Karpas-422 (cell line): ENCODE data around the gene CCL16. TPM values are rescaled to one million over a fixed set of nuclear protein-coding genes. Genes with fewer than 3 reads are reported as not detected.

ENCODE experiments used
- DNase-seq: peaks from one replicate; pipeline ENCODE4 v3.0.0-alpha.2; 2015
- H2AFZ ChIP-seq: fragments of 200-600 bp; sonication (generic); 2 replicates; pipeline ENCODE4 v1.6.1; 2014; ENCODE audit warnings: antibody characterized with exemption, low read length, mixed read lengths
- H3K27ac ChIP-seq: fragments of 200-600 bp; sonication (generic); 2 replicates; pipeline ENCODE4 v1.5.1; 2014; ENCODE audit warnings: mild to moderate bottlenecking, low read length, moderate library complexity
- H3K27me3 ChIP-seq: fragments of 200-600 bp; sonication (generic); 2 replicates; pipeline ENCODE4 v1.6.1; 2014; ENCODE audit warnings: low read length, mixed read lengths
- H3K36me3 ChIP-seq: fragments of 200-600 bp; sonication (generic); 2 replicates; pipeline ENCODE4 v1.6.1; 2014; ENCODE audit warnings: low read length, mixed read lengths; ENCODE audit not compliant: insufficient read depth
- H3K4me1 ChIP-seq: fragments of 200-600 bp; sonication (generic); 2 replicates; pipeline ENCODE4 v1.6.1; 2014; ENCODE audit warnings: mild to moderate bottlenecking, low read length, mixed read lengths
- H3K4me2 ChIP-seq: fragments of 200-600 bp; sonication (generic); 2 replicates; pipeline ENCODE4 v1.6.1; 2014; ENCODE audit warnings: low read length, low read depth, mild to moderate bottlenecking; ENCODE audit not compliant: poor library complexity, severe bottlenecking
- H3K4me3 ChIP-seq: fragments of 200-600 bp; sonication (generic); 2 replicates; pipeline ENCODE4 v1.5.1; 2014; ENCODE audit warnings: mild to moderate bottlenecking, antibody characterized with exemption, low read length, mixed read lengths
- H3K79me2 ChIP-seq: fragments of 200-600 bp; sonication (generic); 2 replicates; pipeline ENCODE4 v1.6.1; 2014; ENCODE audit warnings: mild to moderate bottlenecking, low read length, mixed read lengths
- H3K9ac ChIP-seq: fragments of 200-600 bp; sonication (generic); 2 replicates; pipeline ENCODE4 v1.6.0; 2014; ENCODE audit warnings: low read length
- H3K9me2 ChIP-seq: fragments of 200-600 bp; sonication (generic), shearing (Covaris generic); replicated peaks from 2 replicates; pipeline ENCODE4 v1.6.0; 2014; ENCODE audit warnings: mild to moderate bottlenecking, low read length, moderate library complexity; ENCODE audit not compliant: insufficient read depth
- H3K9me3 ChIP-seq: fragments of 300-700, 200-600 bp; sonication (generic); 2 replicates; pipeline ENCODE4 v1.6.1; 2014; ENCODE audit warnings: low read length, mixed read lengths
- H4K20me1 ChIP-seq: fragments of 200-600 bp; sonication (generic); 2 replicates; pipeline ENCODE4 v1.6.1; 2014; ENCODE audit warnings: mild to moderate bottlenecking, antibody characterized with exemption, low read length, low read depth; ENCODE audit not compliant: insufficient read depth
- total RNA-seq: library from RNA; depleted of rRNA; stranded (reverse); fragments of >200 nt; shearing (Covaris generic); gene quantifications from 2 replicates; pipeline ENCODE4 v1.2.3, GENCODE V29; 2014; ENCODE audit warnings: low replicate concordance

Gene CCL16
- total RNA-seq, 1 experiment from 2014 or later, result not detected

GRCh38 chr17:36014946-36015345, 33.6 kb upstream of the CCL16 start:
- Histone ChIP-seq H3K79me2 (no peaks in the 10 kb centered on the region), H3K27ac (no peak overlapping the region), H3K27me3 (peaks cover 2% of the 10 kb centered on the region; the same call in 1 of the 2 replicates), H3K4me2 (no peak overlapping the region), H3K9ac (no peak overlapping the region), H3K9me3 (peaks cover 1% of the 10 kb centered on the region), H3K36me3 (no peaks in the 10 kb centered on the region), H4K20me1 (no peaks in the 10 kb centered on the region), H3K4me1 (peaks cover 28% of the 10 kb centered on the region), H3K9me2 (no peaks in the 10 kb centered on the region), H2AFZ (no peak overlapping the region), H3K4me3 (no peak overlapping the region)
- no peak for DNase-seq

GRCh38 chr17:36011201-36011600, 29.9 kb upstream of the CCL16 start:
- no peak overlapping the region for H2AFZ ChIP-seq
- no peak overlapping the region for H3K9ac ChIP-seq
- no peak overlapping the region for H3K4me2 ChIP-seq
- H3K9me3 ChIP-seq, result peaks cover 3% of the 10 kb centered on the region
- H3K36me3 ChIP-seq, result no peaks in the 10 kb centered on the region
- peaks cover 14% of the 10 kb centered on the region for H3K4me1 ChIP-seq
- no peak for DNase-seq
- H3K27ac ChIP-seq, result no peak overlapping the region
- no peaks in the 10 kb centered on the region for H3K9me2 ChIP-seq
- H3K4me3 ChIP-seq, result no peak overlapping the region
- peaks cover 2% of the 10 kb centered on the region; the same call in 1 of the 2 replicates for H3K27me3 ChIP-seq
- H4K20me1 ChIP-seq, result no peaks in the 10 kb centered on the region
- no peaks in the 10 kb centered on the region for H3K79me2 ChIP-seq

- H4K20me1 ChIP-seq, result no peaks in the 10 kb centered on the region
- no peaks in the 10 kb centered on the region for H3K79me2 ChIP-seq
- peaks cover 14% of the 10 kb centered on the region for H3K4me1 ChIP-seq
- H3K4me2 ChIP-seq, result no peak overlapping the region
- no peak overlapping the region for H2AFZ ChIP-seq
- peak; percentile 82 for DNase-seq
- no peaks in the 10 kb centered on the region for H3K9me2 ChIP-seq
- no peak overlapping the region for H3K9ac ChIP-seq
- no peak overlapping the region for H3K27ac ChIP-seq
- H3K9me3 ChIP-seq, result peaks cover 3% of the 10 kb centered on the region
- peaks cover 2% of the 10 kb centered on the region; the same call in 1 of the 2 replicates for H3K27me3 ChIP-seq
- no peaks in the 10 kb centered on the region for H3K36me3 ChIP-seq
- no peak overlapping the region for H3K4me3 ChIP-seq
Measured at GRCh38 chr17:36008998-36009665, 27.8 kb upstream of the CCL16 start.

GRCh38 chr17:36004594-36005108, 23.4 kb upstream of the CCL16 start:
- Histone ChIP-seq H4K20me1 (no peaks in the 10 kb centered on the region), H3K36me3 (no peaks in the 10 kb centered on the region), H3K27ac (no peak overlapping the region), H3K4me3 (no peak overlapping the region), H3K9ac (no peak overlapping the region), H3K27me3 (no peaks in the 10 kb centered on the region), H2AFZ (no peak overlapping the region), H3K4me1 (no peaks in the 10 kb centered on the region), H3K9me2 (no peaks in the 10 kb centered on the region), H3K4me2 (no peak overlapping the region), H3K79me2 (no peaks in the 10 kb centered on the region), H3K9me3 (no peaks in the 10 kb centered on the region; the same call in 1 of the 2 replicates)
- DNase-seq, result no peak

- Histone ChIP-seq H3K9ac (no peak overlapping the region), H3K36me3 (no peaks in the 10 kb centered on the region), H3K79me2 (no peaks in the 10 kb centered on the region), H3K9me3 (no peaks in the 10 kb centered on the region), H4K20me1 (no peaks in the 10 kb centered on the region), H2AFZ (no peak overlapping the region), H3K9me2 (no peaks in the 10 kb centered on the region), H3K4me3 (no peak overlapping the region), H3K27me3 (no peaks in the 10 kb centered on the region), H3K4me1 (no peaks in the 10 kb centered on the region), H3K27ac (no peak overlapping the region), H3K4me2 (no peak overlapping the region)
- DNase-seq, result peak; percentile 44
Measured at GRCh38 chr17:36002631-36003030, 21.3 kb upstream of the CCL16 start.

GRCh38 chr17:36001862-36002603, 20.7 kb upstream of the CCL16 start:
- Histone ChIP-seq H3K36me3 (no peaks in the 10 kb centered on the region), H3K4me1 (no peaks in the 10 kb centered on the region), H3K79me2 (no peaks in the 10 kb centered on the region), H2AFZ (no peak overlapping the region), H3K4me3 (no peak overlapping the region), H3K9me3 (no peaks in the 10 kb centered on the region), H3K27ac (no peak overlapping the region), H3K27me3 (no peaks in the 10 kb centered on the region), H3K9me2 (no peaks in the 10 kb centered on the region), H3K4me2 (no peak overlapping the region), H3K9ac (no peak overlapping the region), H4K20me1 (no peaks in the 10 kb centered on the region)
- DNase-seq, result no peak

GRCh38 chr17:36001110-36001771, 19.9 kb upstream of the CCL16 start, which contains the start of gene CCL15:
TSS of gene CCL15 (minus strand) at chr17:36001553. CDS start at chr17:36001492, 61 bp downstream.
- Histone ChIP-seq H3K27ac (no peak within 1 kb of the TSS), H3K4me2 (no peak within 1 kb of the TSS), H3K4me3 (no peak within 1 kb of the TSS), H3K9me2 (no peaks in the 10 kb centered on the region), H3K9ac (no peak within 1 kb of the TSS), H3K79me2 (no peaks in the 10 kb centered on the region), H3K9me3 (no peaks in the 10 kb centered on the region), H2AFZ (no peak within 1 kb of the TSS), H3K4me1 (no peaks in the 10 kb centered on the region), H3K36me3 (no peaks in the 10 kb centered on the region), H3K27me3 (no peaks in the 10 kb centered on the region), H4K20me1 (no peaks in the 10 kb centered on the region)
- no peak for DNase-seq

GRCh38 chr17:36000732-36001109, 19.4 kb upstream of the CCL16 start:
- H3K27me3 ChIP-seq, result no peaks in the 10 kb centered on the region
- DNase-seq, result no peak
- H3K27ac ChIP-seq, result no peak overlapping the region
- no peak overlapping the region for H3K4me2 ChIP-seq
- no peaks in the 10 kb centered on the region for H4K20me1 ChIP-seq
- H3K79me2 ChIP-seq, result no peaks in the 10 kb centered on the region
- no peaks in the 10 kb centered on the region for H3K9me3 ChIP-seq
- no peak overlapping the region for H3K4me3 ChIP-seq
- H3K4me1 ChIP-seq, result peaks cover 2% of the 10 kb centered on the region
- H3K9me2 ChIP-seq, result no peaks in the 10 kb centered on the region
- H3K9ac ChIP-seq, result no peak overlapping the region
- H2AFZ ChIP-seq, result no peak overlapping the region
- no peaks in the 10 kb centered on the region for H3K36me3 ChIP-seq
